GM21515 (cell line): ENCODE results near the gene PRTFDC1.

Experiments used
- ATAC-seq: cut with Tn5 transposase; IDR thresholded peaks from one replicate; pipeline ENCODE4 v1.9.1; 2021; ENCODE audit not compliant: unreplicated experiment

Gene PRTFDC1

GRCh38 chr10:24804956-24805355, 147.4 kb downstream of the PRTFDC1 start:
- no peak for ATAC-seq

- ATAC-seq = no peak
Measured at GRCh38 chr10:24804392-24804791, 148.0 kb downstream of the PRTFDC1 start.

- no peak for ATAC-seq
Measured at GRCh38 chr10:24802378-24802777, 150.0 kb downstream of the PRTFDC1 start.

- ATAC-seq = no peak
Measured at GRCh38 chr10:24800861-24801260, 151.5 kb downstream of the PRTFDC1 start.
